GM19351 (cell line): ENCODE measurements around the gene NT5DC4.

Source experiments
- ATAC-seq: cut with Tn5 transposase; IDR thresholded peaks from one replicate; pipeline ENCODE4 v1.9.1; 2021; ENCODE audit warnings: mild to moderate bottlenecking, moderate library complexity; ENCODE audit not compliant: unreplicated experiment

The NT5DC4 gene

DNA sequence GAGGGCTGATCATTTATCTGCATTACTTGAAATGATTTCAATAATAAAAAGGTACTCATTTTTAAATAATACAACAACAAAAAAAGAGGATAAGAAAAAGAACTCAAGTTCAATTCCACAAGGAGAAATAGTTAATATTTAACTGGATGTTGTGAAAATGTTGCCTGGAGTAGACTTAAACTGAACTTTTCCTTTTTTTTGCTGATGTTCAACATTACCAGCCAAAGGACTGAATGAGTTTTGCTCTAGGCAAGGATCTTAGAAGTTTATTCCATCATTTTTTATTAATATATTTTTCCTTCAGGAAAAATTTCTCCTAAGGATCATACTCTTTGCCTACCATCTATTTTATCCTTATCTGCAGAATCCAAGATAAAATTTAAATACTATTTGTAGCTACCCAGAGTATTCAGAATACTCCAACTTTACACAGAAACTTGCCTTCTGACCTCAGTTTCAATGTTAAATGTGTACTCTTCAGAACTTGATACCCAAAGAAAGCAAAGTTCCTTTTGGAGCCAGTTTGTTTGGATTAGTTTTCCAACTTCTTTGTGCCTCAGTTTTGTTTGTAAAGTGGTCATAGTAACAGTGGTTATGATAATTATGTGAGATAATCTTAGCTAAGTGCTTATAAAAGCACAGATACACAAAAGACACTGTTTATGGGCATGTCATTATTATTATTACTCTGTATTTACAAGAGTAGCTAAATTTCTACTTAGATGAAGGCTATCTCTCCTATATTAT is 30.8 kb downstream of the NT5DC4 start:
- no peak for ATAC-seq

DNA sequence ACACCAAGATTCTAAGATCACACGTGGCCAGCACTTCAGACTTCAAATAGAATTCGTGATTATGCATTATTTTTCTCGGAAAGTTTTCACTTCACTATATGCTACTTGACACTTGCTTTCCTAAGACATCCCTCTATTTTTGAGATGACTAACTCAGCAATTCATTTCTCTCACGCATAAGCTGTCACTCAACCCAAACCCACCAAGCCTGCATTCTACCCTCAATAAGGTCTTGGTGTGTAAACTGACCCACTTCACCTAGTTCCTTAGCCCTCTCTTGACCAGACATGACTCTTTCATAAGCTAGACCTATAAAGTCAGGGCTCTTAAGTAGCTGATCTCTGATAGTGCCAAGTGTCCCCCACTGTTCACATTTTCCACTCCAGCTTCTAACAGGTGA is 31.8 kb downstream of the NT5DC4 start:
- no peak for ATAC-seq

DNA sequence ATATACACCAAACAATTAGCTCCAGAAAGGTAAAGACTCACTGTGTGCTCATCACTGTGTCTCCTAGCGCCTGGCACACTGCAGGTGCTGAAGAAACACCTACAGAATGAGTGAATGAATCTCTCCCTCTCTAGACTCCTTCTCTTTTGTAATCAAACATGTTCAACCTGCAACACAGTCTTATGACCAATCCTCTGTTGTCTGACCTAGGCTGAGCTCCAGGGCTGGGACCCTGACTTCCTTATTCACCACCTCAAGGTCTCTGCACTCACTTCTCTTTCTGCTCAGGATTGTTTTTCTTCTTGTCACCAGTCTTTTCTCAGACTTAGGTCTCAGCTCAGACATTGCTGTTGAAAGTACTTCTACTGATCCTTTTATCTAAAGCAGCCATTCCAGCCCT is 33.7 kb downstream of the NT5DC4 start:
- no peak for ATAC-seq

DNA sequence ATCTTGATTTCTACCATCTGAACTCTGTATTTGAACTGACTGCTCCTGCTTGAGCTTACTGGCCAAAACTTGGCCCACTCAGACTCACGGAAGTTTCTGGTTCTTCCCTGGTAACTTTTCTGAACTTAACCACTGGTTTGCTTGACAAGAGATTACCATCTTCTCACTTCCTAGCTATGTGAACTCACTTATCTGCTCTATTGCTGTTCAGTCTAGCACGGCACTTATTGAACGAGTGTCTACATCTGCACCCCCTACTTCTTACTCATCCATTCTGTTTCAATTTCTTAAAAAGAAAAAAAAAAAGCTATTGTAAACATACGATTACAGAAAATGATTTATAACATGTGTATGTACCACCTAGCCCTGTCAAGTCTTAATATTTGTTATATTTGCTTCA is 34.6 kb downstream of the NT5DC4 start:
- no peak for ATAC-seq

DNA sequence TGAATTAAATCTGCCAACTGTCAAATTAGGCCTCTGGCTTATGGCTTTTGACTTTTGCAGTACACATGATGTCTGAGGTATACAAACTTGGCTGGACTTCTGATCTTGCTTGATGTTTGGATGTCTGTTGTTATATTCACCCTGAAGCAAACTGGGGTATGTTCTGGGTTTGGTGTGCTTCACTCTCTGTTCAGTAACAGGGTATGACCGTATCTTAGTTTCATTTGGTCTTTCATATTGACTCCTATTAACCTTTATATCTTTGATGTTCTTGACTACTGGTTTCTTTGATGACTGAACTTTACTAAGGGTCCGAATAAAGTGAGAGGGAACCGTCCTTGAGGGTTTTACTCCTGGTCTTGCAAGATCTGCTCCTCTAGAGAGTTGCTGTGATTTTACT is 35.4 kb downstream of the NT5DC4 start:
- no peak for ATAC-seq

GRCh38 chr2:112757265-112757664 is 36.4 kb downstream of the NT5DC4 start:
- ATAC-seq, result no peak

GRCh38 chr2:112758711-112759110 is 37.9 kb downstream of the NT5DC4 start:
- ATAC-seq, result no peak

DNA sequence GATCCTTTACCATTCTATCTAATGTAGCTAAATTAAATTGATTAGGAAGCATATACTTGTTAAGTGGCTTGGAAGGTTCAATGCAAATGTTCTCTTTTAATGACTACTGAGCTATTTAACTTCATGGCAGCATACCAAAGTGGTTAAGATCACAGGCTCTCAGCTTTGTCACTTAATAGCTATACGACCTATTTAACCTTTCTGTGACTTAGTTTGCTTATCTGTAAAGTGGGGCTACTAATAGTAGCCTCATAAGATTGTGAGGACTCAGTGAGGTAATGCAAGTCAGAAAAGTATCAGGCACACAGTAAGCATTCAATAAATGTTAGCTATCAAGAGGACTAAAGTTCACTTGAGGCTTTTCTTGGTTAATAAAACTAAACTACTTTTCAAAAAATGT is 39.3 kb downstream of the NT5DC4 start:
- no peak for ATAC-seq

DNA sequence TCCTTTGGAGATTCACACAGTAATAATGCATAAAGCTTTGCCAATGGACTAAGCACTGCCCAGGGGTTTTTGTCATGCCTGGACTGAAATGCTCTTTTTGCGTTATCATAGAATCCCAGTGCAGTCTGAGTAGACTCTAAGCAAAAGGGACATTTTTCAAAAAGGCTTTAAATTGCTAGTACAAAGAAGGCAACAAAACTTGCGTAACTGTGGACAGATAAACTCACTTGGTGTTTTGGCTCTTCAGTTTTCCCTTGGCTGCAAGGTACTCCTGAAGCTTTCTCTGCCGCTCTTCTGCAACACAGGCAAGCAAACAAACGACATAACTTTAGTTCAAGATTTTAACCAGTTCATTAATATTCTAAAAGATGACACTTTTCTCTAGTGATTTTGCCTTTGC is 41.5 kb downstream of the NT5DC4 start:
- ATAC-seq, result no peak

DNA sequence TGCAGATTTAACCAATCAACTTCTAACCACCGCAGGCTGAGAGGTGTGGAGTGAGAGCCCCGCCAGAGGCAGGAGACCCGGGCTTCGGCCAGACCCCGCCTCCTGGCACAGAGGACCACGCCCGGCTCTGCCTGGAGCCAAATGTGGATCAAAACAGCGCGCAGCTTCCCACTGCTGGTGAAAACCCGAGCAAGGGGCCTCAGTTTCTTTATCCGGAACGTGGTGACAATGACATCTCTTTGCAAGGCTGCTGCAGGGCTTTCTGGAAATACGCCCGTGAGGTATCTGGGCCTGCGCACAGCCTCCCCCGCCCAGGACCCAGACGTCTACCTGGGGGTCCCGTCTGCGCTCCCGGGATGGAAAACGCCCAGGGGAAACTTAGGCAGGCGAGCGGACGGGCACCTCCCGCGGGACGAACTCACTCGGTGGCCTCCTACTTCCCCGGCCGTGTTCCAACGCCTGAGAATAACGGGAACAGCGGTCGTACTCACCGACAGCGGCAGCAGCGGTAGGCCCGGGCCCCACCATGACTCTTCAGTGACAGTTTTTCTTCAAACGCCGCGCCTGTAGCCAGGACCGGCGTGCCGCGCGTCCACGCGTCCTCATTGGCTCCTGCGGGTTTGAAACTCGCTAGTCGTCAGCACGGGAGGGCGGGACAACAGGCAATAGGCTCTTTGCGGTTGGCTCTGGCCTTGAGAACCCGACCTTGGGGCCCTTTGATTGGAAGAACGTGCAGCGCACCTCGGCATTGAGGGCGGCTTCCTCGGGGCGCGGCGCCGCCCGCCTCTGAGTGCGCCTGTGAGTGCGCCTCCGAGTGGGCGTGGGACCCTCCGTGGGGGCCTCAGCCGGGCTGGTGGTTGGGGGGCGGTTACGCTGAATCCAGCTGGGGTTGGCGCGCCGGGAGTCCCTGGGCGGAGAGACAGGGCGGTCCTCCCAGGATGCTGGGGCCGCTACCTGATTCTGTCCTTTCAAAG is 43.5 kb downstream of the NT5DC4 start, which contains the start of gene CKAP2L:
Gene CKAP2L, minus strand, starts transcription at position 539 of the 974 bp plus-strand sequence. Its CDS starts 11 bp downstream, at position 528.
- peak; percentile 96 for ATAC-seq

DNA sequence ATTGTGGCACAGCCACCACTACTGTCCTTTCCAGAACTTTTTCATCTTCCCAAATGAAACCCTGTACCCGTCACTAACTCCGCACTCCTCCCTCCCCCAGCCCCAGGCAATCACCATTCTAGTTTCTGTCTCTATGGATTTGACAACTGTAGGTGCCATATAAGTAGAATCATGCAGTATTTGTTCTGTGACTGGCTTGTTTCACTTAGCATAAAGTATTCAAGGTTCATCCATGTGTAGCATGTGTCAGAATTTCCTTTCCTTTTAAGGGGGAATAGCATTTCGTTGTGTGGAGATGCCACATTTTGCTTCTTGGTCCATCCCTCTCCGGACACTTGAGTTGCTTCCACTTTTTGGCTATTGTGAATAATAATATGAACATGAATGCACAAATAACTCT is 44.4 kb downstream of the NT5DC4 start:
- ATAC-seq, result no peak

- ATAC-seq, result no peak
Measured at GRCh38 chr2:112767693-112768330, 47.0 kb downstream of the NT5DC4 start.

DNA sequence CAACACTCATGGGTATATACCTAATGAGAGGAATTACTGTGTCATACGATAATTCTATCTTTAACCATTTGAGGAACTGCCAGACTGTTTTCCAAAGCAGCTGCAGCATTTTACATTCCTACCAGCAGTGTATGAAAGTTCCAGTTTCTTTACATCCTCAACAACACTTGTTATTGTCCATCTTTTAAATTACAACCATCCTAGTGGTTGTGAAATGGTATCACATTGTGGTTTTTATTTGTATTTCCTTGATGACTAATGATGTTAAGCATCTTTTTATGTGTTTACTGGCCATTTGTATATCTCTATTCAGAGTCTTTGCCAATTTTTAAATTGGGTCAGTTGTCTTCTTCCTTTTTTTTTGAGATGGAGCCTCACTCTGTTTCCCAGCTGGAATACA is 47.6 kb downstream of the NT5DC4 start:
- ATAC-seq, result no peak

- ATAC-seq, result no peak
Measured at GRCh38 chr2:112772322-112772721, 51.5 kb downstream of the NT5DC4 start.

DNA sequence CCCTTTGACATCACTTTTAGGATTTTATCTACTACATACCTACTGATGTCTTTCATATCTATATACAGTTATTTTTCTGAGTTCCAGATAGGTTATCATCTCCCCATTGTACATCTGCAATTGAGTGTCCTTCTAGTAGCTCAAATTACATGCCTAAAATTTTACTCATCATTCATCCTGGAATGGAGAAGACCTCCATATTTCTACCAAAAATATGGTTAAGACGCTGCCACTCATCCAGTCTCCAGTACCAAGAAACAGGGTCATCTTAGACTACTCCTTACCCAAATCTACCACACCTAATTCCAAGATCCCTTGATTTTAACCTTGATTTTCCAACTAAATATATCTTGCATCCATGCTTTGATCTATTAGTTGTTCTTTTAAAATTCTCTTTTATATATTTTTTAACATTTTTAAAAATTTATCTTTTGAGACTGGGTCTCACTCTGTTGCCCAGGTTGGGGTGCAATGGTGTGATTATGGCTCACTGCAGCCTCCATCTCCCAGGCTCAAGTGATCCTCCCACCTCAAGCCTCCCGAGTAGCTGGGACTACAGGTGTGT is 52.2 kb downstream of the NT5DC4 start:
- ATAC-seq, result no peak

GRCh38 chr2:112773556-112773955 is 52.7 kb downstream of the NT5DC4 start:
- no peak for ATAC-seq

DNA sequence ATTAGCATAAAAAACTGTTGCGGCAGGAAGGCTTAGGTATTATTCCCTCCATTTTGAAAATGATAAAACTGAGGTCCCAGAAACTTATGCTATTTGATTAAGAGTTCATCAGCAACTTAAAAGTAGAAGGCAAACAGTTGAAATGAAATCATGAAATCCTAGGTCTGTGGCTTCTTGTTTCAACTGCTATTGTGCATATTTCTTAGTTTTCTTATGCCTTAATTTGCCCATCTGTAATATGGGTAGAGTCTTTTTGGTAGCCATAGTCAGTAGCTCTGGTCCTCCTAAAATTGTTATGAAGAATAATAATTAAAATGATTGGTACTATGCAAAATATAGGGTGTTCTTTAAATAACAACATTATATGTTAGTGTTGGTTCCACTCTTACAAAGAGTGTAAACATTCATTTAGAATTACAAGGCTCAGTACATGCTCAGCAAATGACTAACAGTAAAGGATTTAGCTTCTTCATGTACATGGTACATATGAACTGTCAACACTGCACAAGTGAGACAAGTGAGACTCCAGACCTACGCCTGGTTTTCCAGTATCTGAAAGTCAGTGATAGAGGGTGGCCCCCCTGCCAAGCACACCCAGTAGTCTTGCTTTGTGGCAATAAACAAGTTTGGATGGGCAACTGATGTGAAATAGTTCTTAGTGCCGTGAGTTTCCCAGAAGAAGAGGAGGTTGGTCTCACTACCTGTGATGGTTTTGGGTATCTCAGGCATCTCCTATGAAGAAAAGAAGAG is 53.9 kb downstream of the NT5DC4 start:
- ATAC-seq, result no peak

GRCh38 chr2:112776113-112776512 is 55.3 kb downstream of the NT5DC4 start:
- ATAC-seq, result no peak

GRCh38 chr2:112777036-112777435 is 56.2 kb downstream of the NT5DC4 start:
- no peak for ATAC-seq

- ATAC-seq, result no peak
Measured at GRCh38 chr2:112779598-112779997, 58.8 kb downstream of the NT5DC4 start.
